Tibial artery (tissue), 4 donors: ENCODE measurements around the gene TEX29.

Experiments
- DNase-seq, 2 donors: peaks; one replicate each; pipeline ENCODE4 v3.0.0-alpha.2; 2019
- H3K27ac ChIP-seq, 2 donors: fragments of 200-600 bp; sonication (generic) in 1 of 2; 1 replicate in 1 of 2; 2 replicates in 1 of 2; pipeline ENCODE4 v1.5.1; 2018 to 2019; ENCODE audit warnings: mild to moderate bottlenecking in 1 of 2
- H3K27me3 ChIP-seq, 2 donors: fragments of 200-600 bp; sonication (generic) in 1 of 2; one replicate each; pipeline versions ENCODE4 v1.5.1 to v1.6.0; 2016 to 2019
- H3K36me3 ChIP-seq, 3 donors: fragments of 200-600 bp; sonication (generic) in 2 of 3; one replicate each; pipeline ENCODE4 v1.5.1; 2016 to 2019; ENCODE audit warnings: mild to moderate bottlenecking in 2 of 3
- H3K4me1 ChIP-seq, 4 donors: fragments of 200-600 bp; sonication (generic) in 2 of 4; 1 replicate in 3 of 4; 2 replicates in 1 of 4; pipeline ENCODE4 v1.5.1; 2016 to 2019
- H3K4me3 ChIP-seq, 2 donors: fragments of 200-600 bp; sonication (generic) in 1 of 2; 1 replicate in 1 of 2; 2 replicates in 1 of 2; pipeline ENCODE4 v1.5.1; 2018 to 2019; ENCODE audit warnings: mild to moderate bottlenecking in 2 of 2
- H3K9me3 ChIP-seq, 3 donors: fragments of 200-600 bp; sonication (generic) in 1 of 3; one replicate each; pipeline ENCODE4 v1.5.1; 2016 to 2019
- CTCF ChIP-seq, 2 experiments: fragments of 200-600 bp in 1 of 2; fragments of 450-650 bp in 1 of 2; IDR thresholded peaks; one replicate each; pipeline ENCODE4 v1.5.1; 2017 to 2019; ENCODE audit warnings: antibody characterized with exemption in 2 of 2, mild to moderate bottlenecking in 1 of 2, moderate library complexity in 1 of 2
- intact Hi-C: fragments of 100-400 bp; cut with DNase I; formaldehyde crosslinking; loops from one replicate; pipeline ENCODE4 v1.15.0; 2023; ENCODE audit warnings: low total_unique reads

The TEX29 gene

GRCh38 chr13:111286162-111286561, 34.3 kb upstream of the TEX29 start:
- Histone ChIP-seq H3K4me1 (peaks cover 0 to 46% (median 30%) of the 10 kb centered on the region in 4 donors), H3K36me3 (peaks cover 58 to 87% (median 77%) of the 10 kb centered on the region in 3 donors), H3K4me3 (no peak overlapping the region), H3K9me3 (no peaks in the 10 kb centered on the region), H3K27ac (peak overlapping the region in 1 of 2 donors; percentile 80), H3K27me3 (no peaks in the 10 kb centered on the region)
- TF ChIP-seq CTCF (IDR thresholded peaks at IDR 0.05) = no peak
- DNase-seq = no peak
- intact Hi-C loops = loop anchor here (10.0 kb wide), 2 partner anchors 221 to 371 kb away; partner anchors contain the start of gene ANKRD10

- peak overlapping the region in 1 of 2 donors; percentile 5 for H3K27ac ChIP-seq
Measured at GRCh38 chr13:111286749-111287148, 33.7 kb upstream of the TEX29 start.

GRCh38 chr13:111287201-111287600, 33.2 kb upstream of the TEX29 start:
- H3K9me3 ChIP-seq = no peaks in the 10 kb centered on the region
- intact Hi-C loops = loop anchor here (10.0 kb wide), 2 partner anchors 222 to 372 kb away; partner anchors contain the start of gene ANKRD10
- H3K36me3 ChIP-seq = peaks cover 63 to 98% (median 87%) of the 10 kb centered on the region in 3 donors
- H3K4me1 ChIP-seq = peaks cover 0 to 35% (median 21%) of the 10 kb centered on the region in 4 donors
- no peaks in the 10 kb centered on the region for H3K27me3 ChIP-seq
- H3K4me3 ChIP-seq = no peak overlapping the region
- peak overlapping the region in 1 of 2 donors; percentile 5 for H3K27ac ChIP-seq
- DNase-seq = no peak
- TF ChIP-seq CTCF (IDR thresholded peaks at IDR 0.05) = no peak

More at GRCh38 chr13:111286749-111287148, 33.7 kb upstream of the TEX29 start:
- peaks cover 59 to 93% (median 82%) of the 10 kb centered on the region in 3 donors for H3K36me3 ChIP-seq
- no peak for DNase-seq
- TF ChIP-seq CTCF (IDR thresholded peaks at IDR 0.05) = no peak
- H3K4me3 ChIP-seq = no peak overlapping the region
- no peaks in the 10 kb centered on the region for H3K9me3 ChIP-seq
- H3K4me1 ChIP-seq = peaks cover 0 to 40% (median 26%) of the 10 kb centered on the region in 4 donors
- intact Hi-C loops = loop anchor here (10.0 kb wide), 2 partner anchors 222 to 372 kb away; partner anchors contain the start of gene ANKRD10
- no peaks in the 10 kb centered on the region for H3K27me3 ChIP-seq

- no peak for TF ChIP-seq CTCF (IDR thresholded peaks at IDR 0.05)
- Histone ChIP-seq H3K9me3 (no peaks in the 10 kb centered on the region), H3K27ac (no peak overlapping the region), H3K4me3 (no peak overlapping the region), H3K4me1 (peaks cover 0 to 24% (median 10%) of the 10 kb centered on the region in 4 donors), H3K36me3 (peaks cover 70 to 99% (median 90%) of the 10 kb centered on the region in 3 donors), H3K27me3 (no peaks in the 10 kb centered on the region)
- no peak for DNase-seq
- intact Hi-C loops = loop anchor here (10.0 kb wide), 2 partner anchors 223 to 373 kb away; partner anchors contain the start of gene ANKRD10
Measured at GRCh38 chr13:111288276-111288675, 32.2 kb upstream of the TEX29 start.

- Histone ChIP-seq H3K27me3 (no peaks in the 10 kb centered on the region), H3K9me3 (no peaks in the 10 kb centered on the region), H3K4me3 (no peak overlapping the region), H3K27ac (no peak overlapping the region), H3K36me3 (peaks cover 69 to 99% (median 92%) of the 10 kb centered on the region in 3 donors), H3K4me1 (peaks cover 0 to 15% (median 7%) of the 10 kb centered on the region in 4 donors)
- no peak for DNase-seq
- intact Hi-C loops = loop anchor here (10.0 kb wide), 2 partner anchors 224 to 374 kb away; partner anchors contain the start of gene ANKRD10
- TF ChIP-seq CTCF (IDR thresholded peaks at IDR 0.05) = no peak
Measured at GRCh38 chr13:111289251-111289650, 31.2 kb upstream of the TEX29 start.
